Keratinocyte (primary cell): ENCODE results near the gene WNT1. TPM values are rescaled to one million over a fixed set of nuclear protein-coding genes. Genes with fewer than 3 reads are reported as not detected.

Experiments
- DNase-seq: peaks from one replicate; pipeline ENCODE4 v3.0.0-alpha.2; 2011; ENCODE audit warnings: low read depth, missing footprints, low spot score
- FAIRE-seq: peaks from 2 replicates; lab custom pipeline; 2011; peaks lifted over from hg19 to GRCh38; lab: Jason Lieb, UNC
- H2AFZ ChIP-seq: 2 replicates; pipeline ENCODE4 v1.6.0; 2012; ENCODE audit warnings: low read length, control low read depth, inconsistent platforms; ENCODE audit not compliant: control insufficient read depth
- H3K27ac ChIP-seq: 2 replicates; pipeline ENCODE4 v1.5.1; 2011; ENCODE audit warnings: low read length; ENCODE audit not compliant: control insufficient read depth, insufficient read depth
- H3K27me3 ChIP-seq: 3 replicates; pipeline ENCODE4 v1.6.0; 2011; ENCODE audit warnings: low read length; ENCODE audit not compliant: control insufficient read depth, insufficient read depth; ENCODE audit errors: extremely low read depth
- H3K36me3 ChIP-seq, 2 experiments: 2 replicates in 1 of 2; 3 replicates in 1 of 2; pipeline ENCODE4 v1.5.1; 2011; ENCODE audit warnings: low read length in 2 of 2, mild to moderate bottlenecking in 1 of 2; ENCODE audit not compliant: control insufficient read depth in 2 of 2, insufficient read depth in 2 of 2; ENCODE audit errors: extremely low read depth in 1 of 2
- H3K4me1 ChIP-seq: 3 replicates; pipeline ENCODE4 v1.5.1; 2011; ENCODE audit warnings: low read length; ENCODE audit not compliant: control insufficient read depth, insufficient read depth; ENCODE audit errors: extremely low read depth
- H3K4me2 ChIP-seq: 3 replicates; pipeline ENCODE4 v1.6.0; 2011; ENCODE audit warnings: low read depth, low read length; ENCODE audit not compliant: control insufficient read depth, insufficient read depth; ENCODE audit errors: extremely low read depth
- H3K4me3 ChIP-seq, 3 experiments: fragments of 200-600 bp in 1 of 3; sonication (generic) in 1 of 3; 2 replicates in 2 of 3; 3 replicates in 1 of 3; pipeline ENCODE4 v1.5.1; 2011 to 2016; ENCODE audit warnings: low read length in 3 of 3, mild to moderate bottlenecking in 3 of 3, control low read depth in 2 of 3, inconsistent platforms in 1 of 3, low read depth in 1 of 3, mixed read lengths in 1 of 3, mixed run types in 1 of 3, moderate library complexity in 1 of 3; ENCODE audit not compliant: control insufficient read depth in 2 of 3, insufficient read depth in 2 of 3; ENCODE audit errors: extremely low read depth in 1 of 3
- H3K79me2 ChIP-seq: 2 replicates; pipeline ENCODE4 v1.6.0; 2012; ENCODE audit warnings: low read length; ENCODE audit not compliant: control insufficient read depth, insufficient read depth
- H3K9ac ChIP-seq: 3 replicates; pipeline ENCODE4 v1.6.0; 2011; ENCODE audit warnings: low read length; ENCODE audit not compliant: control insufficient read depth, insufficient read depth; ENCODE audit errors: extremely low read depth
- H3K9me1 ChIP-seq: 3 replicates; pipeline ENCODE4 v1.6.0; 2011; ENCODE audit warnings: low read length; ENCODE audit not compliant: control insufficient read depth, insufficient read depth; ENCODE audit errors: extremely low read depth
- H3K9me3 ChIP-seq: 2 replicates; pipeline ENCODE4 v1.5.1; 2012; ENCODE audit warnings: low read depth, low read length; ENCODE audit not compliant: control insufficient read depth
- H4K20me1 ChIP-seq: 3 replicates; pipeline ENCODE4 v1.6.0; 2011; ENCODE audit warnings: low read length; ENCODE audit not compliant: control insufficient read depth, insufficient read depth; ENCODE audit errors: extremely low read depth
- CTCF ChIP-seq, 3 experiments: IDR thresholded peaks in 1 of 3; conservative IDR thresholded peaks in 1 of 3; optimal IDR thresholded peaks in 1 of 3; 2 replicates in 2 of 3; 3 replicates in 1 of 3; pipeline versions ENCODE3 to v1.5.1; 2011; ENCODE audit warnings: low read length in 3 of 3, mild to moderate bottlenecking in 3 of 3, moderate library complexity in 2 of 3, control low read depth in 1 of 3, inconsistent platforms in 1 of 3; ENCODE audit not compliant: insufficient read depth in 2 of 3; ENCODE audit errors: extremely low read depth in 1 of 3
- EZH2 ChIP-seq: IDR thresholded peaks from one replicate; pipeline ENCODE4 v1.6.1; 2012; ENCODE audit warnings: inconsistent platforms, mild to moderate bottlenecking, low read length, moderate library complexity
- dilution Hi-C: fragments of 300-500 bp; cut with MboI; formaldehyde crosslinking; loops from one replicate; pipeline ENCODE4 v1.7.0; 2020; ENCODE audit warnings: low sequenced_read_pairs; ENCODE audit not compliant: extremely low pct_ligation_motif_present
- polyA plus RNA-seq, 5 experiments: library from polyadenylated mRNA; depleted of rRNA in 3 of 5; stranded (reverse) in 3 of 5; stranded (forward) in 1 of 5; unstranded in 1 of 5; fragments of >200 nt; gene quantifications; 1 replicate in 1 of 5; 2 replicates in 3 of 5; 3 replicates in 1 of 5; pipeline versions ENCODE4 v1.2.1 to v1.2.3, GENCODE V29; 2011 to 2012; ENCODE audit warnings: missing spikeins in 2 of 5, low read depth in 1 of 5, low replicate concordance in 1 of 5

Gene WNT1
- polyA plus RNA-seq, 1 donor (not counting 4 experiments of a cell fraction or from before 2014, with no cell fraction given): not detected

GRCh38 chr12:48943221-48943620 is 34.9 kb upstream of the WNT1 start:
- Histone ChIP-seq H2AFZ (no peak overlapping the region), H3K9ac (no peak overlapping the region), H3K27ac (no peak overlapping the region), H3K4me3 (no peak overlapping the region), H3K9me3 (no peaks in the 10 kb centered on the region), H3K36me3 (peaks cover 28 to 34% of the 10 kb centered on the region in 2 experiments), H3K4me1 (peaks cover 18% of the 10 kb centered on the region), H4K20me1 (peaks cover 17% of the 10 kb centered on the region), H3K9me1 (no peaks in the 10 kb centered on the region), H3K4me2 (peak overlapping the region; percentile 51), H3K27me3 (no peaks in the 10 kb centered on the region), H3K79me2 (peaks cover 56% of the 10 kb centered on the region)
- TF ChIP-seq EZH2: no peak
- TF ChIP-seq CTCF (optimal IDR thresholded peaks at IDR 0.05 in 1 of 3, IDR thresholded peaks at IDR 0.05 in 1 of 3, conservative IDR thresholded peaks at IDR 0.05 in 1 of 3; ENCODE audit: extremely low read depth in 1 of 3, insufficient read depth in 2 of 3, low read length in 3 of 3): no peak
- FAIRE-seq: peak; percentile 69
- dilution Hi-C loops: no loop called here
- no peak for DNase-seq

- H3K4me1 ChIP-seq: peaks cover 18% of the 10 kb centered on the region
- DNase-seq (no peak), FAIRE-seq (no peak)
- H3K4me3 ChIP-seq: no peak overlapping the region
- no peaks in the 10 kb centered on the region for H3K9me3 ChIP-seq
- H4K20me1 ChIP-seq: peaks cover 18% of the 10 kb centered on the region
- no peak overlapping the region for H3K9ac ChIP-seq
- TF ChIP-seq EZH2 (no peak), CTCF (optimal IDR thresholded peaks at IDR 0.05 in 1 of 3, IDR thresholded peaks at IDR 0.05 in 1 of 3, conservative IDR thresholded peaks at IDR 0.05 in 1 of 3; ENCODE audit: extremely low read depth in 1 of 3, insufficient read depth in 2 of 3, low read length in 3 of 3) (no peak)
- no peak overlapping the region for H2AFZ ChIP-seq
- dilution Hi-C loops: no loop called here
- no peaks in the 10 kb centered on the region for H3K9me1 ChIP-seq
- H3K27me3 ChIP-seq: no peaks in the 10 kb centered on the region
- peaks cover 5 to 13% of the 10 kb centered on the region in 2 experiments for H3K36me3 ChIP-seq
- H3K79me2 ChIP-seq: peaks cover 79% of the 10 kb centered on the region
- H3K4me2 ChIP-seq: no peak overlapping the region
- no peak overlapping the region for H3K27ac ChIP-seq
Measured at GRCh38 chr12:48946205-48946604, 31.9 kb upstream of the WNT1 start.
